ENCODE data around the gene ZFP64. TPM values are rescaled to one million over a fixed set of nuclear protein-coding genes. Genes with fewer than 3 reads are reported as not detected.

Gene ZFP64
- total RNA-seq, 1 donor from 2014 or later: 11.2 TPM

- peak; percentile 73 for DNase-seq (ENCODE audit: low spot score)
Observed at GRCh38 chr20:52105442-52106422, 85.8 kb downstream of the ZFP64 start.

DNA sequence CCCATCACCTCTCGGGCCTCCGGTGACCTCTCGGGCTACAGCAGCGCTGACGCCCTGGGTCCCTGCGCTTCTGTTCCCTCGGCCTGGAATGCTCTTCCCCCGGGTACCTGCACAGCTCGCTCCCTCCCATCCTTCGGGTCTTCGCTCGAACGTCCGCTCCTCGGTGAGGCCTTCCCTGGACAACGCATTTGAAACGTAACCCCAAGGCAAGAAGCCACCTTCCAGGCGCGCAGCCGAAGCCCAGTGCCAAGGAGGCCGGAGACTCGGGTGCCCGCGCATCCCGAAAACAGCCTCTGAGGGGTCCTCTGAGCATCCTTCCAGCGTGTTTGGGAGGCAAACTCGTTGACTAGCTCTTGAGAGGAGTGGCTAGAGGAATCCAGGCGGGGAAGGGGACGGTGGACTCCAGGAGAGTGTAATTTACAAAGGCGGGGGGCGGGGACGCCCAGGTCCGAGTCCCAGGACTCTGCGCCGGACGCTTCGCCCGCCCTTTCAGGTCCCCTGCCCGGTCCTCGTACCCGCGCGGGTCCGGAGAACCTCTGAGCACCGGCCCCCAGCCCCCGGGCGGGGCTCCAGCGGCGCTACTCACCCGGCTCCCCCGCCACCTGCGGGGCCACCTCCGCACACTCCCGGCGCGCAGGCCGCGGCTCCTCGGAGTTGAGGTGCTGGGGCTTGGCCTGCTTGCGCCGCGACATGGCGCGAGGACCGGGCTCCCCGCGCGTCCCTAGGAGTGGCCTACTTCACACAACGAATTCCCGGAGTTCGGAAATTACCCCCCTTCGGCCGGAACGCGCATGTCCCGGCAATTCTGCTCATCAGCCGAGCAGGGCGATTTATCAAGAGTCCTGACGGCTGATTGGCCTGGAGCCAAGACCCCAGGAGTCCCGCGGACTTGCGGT lies 86.8 kb downstream of the ZFP64 start:
- DNase-seq (ENCODE audit: low spot score): peak; percentile 87

- DNase-seq (ENCODE audit: low spot score): peak; percentile 62
Observed at GRCh38 chr20:52103913-52104545, 87.5 kb downstream of the ZFP64 start.

DNA sequence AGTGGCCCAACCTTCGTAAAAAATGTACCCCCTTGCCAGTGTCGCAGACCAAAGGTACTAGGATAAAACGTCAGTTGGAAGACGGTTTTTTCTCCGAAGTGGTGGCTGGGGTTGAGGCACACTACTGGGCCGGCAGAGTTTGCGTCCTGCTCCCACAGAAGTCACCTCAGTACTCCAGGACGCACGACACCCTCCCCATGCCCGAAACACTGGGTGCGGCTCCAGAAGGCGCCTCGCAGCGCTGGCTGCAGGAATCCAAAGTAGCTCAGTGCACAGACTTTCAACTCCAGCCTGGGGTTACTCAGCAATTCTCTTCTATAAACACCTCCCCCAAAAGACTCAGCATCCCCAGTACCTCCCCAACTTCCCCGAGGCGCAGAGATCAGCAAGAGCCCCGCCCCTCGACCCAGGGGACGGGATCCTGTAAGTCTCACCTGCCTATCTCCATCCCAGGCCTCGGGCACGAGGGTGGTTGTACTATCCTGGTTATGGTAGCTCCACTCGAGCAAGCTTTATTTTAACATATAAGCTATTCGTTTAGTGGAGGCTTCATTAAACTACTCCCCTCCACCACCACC lies 88.2 kb downstream of the ZFP64 start:
- DNase-seq (ENCODE audit: low spot score): peak; percentile 81

GRCh38 chr20:52102559-52102958 lies 89.0 kb downstream of the ZFP64 start:
- DNase-seq (ENCODE audit: low spot score): no peak

DNA sequence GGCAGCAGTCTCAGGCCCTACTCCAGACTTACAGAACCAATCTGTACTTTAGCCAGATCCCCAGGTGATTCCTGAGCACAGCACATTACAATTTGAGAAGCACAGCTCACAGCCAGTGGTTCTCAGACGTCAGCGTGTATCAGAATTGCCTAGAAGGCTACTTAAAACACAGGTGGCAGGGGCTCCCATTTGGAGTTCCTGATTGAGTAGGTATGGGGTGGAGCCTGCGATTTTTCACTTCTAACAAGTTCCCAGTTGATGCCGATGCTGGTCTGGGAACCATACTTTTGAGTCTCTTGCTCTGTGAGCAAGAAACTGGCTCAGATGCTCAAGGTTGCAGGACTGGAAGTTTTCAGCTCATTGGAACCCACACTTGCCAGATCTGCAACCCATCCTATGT lies 89.5 kb downstream of the ZFP64 start:
- peak; percentile 53 for DNase-seq (ENCODE audit: low spot score)

All from mesenteric fat pad (tissue), 1 donor.